ENCODE results near the gene SEC62.

GRCh38 chr3:170007031-170007663 is 40.5 kb downstream of the SEC62 start:
- TF ChIP-seq CTCF (conservative IDR thresholded peaks at IDR 0.05 in 1 of 2, IDR thresholded peaks at IDR 0.05 in 1 of 2; ENCODE audit: extremely low read depth in 1 of 2, insufficient read depth in 1 of 2, low read depth in 1 of 2, low read length in 2 of 2) (no peak), EZH2 (IDR thresholded peaks at IDR 0.05; ENCODE audit: borderline replicate concordance, low read length) (no peak)

All from mammary epithelial cell (primary cell).